Fibroblast of skin of scalp (primary cell): ENCODE results near the gene TEAD3.
A peak's percentile ranks its signal among the peaks of the same experiment; 100 is the strongest.
"Not testable (repeated sequence)": the region's sequence is repeated elsewhere in the genome, so short reads cannot be mapped to it uniquely, and the experiment has no call there.

Source experiments
- DNase-seq: peaks from one replicate; pipeline ENCODE4 v3.0.0-alpha.2; 2013

TEAD3 gene

DNA sequence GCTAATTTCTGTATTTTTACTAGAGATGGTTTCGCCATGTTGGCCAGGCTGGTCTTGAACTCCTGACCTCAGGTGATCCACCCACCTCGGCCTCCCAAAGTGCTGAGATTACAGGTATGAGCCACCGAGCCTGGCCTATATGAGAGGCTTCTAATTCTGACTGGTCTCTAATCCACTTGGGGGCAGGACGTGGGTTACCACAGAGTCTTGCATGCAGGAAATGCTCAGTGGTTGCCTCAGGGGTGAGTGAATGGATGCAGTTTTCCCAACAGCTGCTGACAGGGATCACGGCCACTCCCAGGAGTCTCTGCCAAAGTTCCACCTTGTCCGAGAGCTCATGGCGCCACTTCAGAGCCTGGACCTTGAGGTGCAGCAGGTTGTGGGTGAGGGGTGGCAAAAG is 51.2 kb downstream of the TEAD3 start:
- DNase-seq = peak; percentile 23

DNA sequence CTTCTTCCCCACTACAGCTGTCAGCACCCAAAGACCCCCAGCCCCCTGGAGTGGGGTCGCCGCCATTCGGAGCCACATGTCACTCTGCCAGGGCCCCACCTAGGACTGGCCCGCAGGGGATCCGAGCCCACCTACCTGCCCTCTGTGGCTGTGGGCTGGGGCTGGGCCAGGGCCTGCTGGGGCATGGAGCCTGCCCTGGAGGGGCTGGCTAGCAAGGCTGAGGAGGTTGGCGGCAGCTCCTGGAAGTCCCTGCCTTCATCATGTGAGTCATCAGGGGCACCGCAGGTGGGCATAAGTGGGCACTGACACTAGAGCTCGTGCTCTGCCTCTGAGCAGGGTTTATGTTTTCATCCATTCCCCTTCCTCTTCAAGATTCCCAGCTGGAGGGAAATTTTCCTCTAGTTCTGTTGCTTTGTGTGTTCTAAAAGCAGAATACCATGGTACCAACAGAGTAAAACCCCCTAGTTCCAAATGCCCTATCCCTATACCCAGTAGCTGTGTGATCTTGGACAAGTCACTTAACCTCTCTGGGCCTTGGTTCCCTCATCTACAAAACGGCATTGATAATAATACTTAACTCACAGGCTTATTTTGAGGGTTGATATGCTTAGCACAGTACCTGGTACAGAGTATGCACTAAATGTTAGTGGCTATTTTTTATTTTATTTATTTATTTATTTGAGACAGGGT is 53.4 kb downstream of the TEAD3 start:
- DNase-seq = no peak

DNA sequence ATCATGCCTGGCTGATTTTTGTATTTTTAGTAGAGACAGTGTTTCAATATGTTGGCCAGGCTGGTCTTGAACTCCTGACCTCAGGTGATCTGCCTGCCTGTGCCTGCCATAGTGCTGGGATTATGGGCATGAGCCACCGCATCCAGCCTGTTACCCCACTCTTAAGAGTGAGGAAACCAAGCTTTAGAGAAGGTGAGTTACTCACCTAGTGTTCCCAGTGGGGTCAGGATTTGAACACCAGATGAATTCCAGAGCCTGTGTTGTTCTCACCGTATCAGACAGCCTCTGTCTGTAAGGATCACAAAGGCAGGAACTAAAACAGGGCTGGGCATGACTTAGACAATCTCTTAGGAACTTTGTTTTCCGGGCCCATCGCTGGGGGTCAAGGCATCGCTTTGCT is 54.2 kb downstream of the TEAD3 start:
- no peak for DNase-seq

- no peak for DNase-seq
Measured at GRCh38 chr6:35441642-35442041, 55.2 kb downstream of the TEAD3 start.

DNA sequence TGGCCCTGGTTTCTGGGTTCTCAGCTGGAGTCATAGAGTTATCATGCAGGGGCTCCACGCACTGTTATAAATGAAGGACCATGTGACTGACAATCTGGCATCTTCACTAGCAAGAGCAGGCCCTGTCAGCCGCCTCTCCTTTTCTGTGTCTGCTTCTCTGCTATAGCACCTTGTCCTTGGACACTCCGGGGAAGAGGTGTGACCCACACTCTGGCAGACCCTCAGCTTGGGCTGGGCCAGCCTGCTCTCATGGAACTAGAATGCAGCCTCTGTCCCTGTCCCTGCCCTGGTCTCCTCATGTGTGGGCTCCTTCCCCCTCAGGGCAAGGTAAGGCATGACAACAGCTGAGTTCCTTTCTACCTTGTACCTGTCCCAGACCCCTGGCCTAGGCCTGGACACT is 55.7 kb downstream of the TEAD3 start:
- no peak for DNase-seq

DNA sequence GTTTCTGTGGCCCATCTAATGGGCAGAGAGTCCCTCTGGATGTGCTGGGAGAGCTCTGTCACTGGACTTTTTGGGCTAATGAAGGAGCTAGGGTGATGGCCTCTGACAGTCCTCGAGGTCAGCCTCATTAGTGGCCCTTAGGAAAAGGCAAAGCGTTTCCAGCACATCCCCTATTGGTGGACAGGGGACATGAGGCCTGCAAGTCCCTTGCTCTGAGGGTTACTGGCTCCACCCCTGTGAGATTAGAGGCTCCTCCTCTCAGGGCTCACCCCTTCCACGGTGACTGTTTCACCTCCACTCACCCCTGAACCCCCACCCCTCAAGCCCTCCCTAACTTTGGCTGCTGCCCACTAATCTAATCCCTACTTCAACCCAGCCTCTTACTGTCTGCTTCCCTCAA is 57.6 kb downstream of the TEAD3 start:
- DNase-seq = no peak

DNA sequence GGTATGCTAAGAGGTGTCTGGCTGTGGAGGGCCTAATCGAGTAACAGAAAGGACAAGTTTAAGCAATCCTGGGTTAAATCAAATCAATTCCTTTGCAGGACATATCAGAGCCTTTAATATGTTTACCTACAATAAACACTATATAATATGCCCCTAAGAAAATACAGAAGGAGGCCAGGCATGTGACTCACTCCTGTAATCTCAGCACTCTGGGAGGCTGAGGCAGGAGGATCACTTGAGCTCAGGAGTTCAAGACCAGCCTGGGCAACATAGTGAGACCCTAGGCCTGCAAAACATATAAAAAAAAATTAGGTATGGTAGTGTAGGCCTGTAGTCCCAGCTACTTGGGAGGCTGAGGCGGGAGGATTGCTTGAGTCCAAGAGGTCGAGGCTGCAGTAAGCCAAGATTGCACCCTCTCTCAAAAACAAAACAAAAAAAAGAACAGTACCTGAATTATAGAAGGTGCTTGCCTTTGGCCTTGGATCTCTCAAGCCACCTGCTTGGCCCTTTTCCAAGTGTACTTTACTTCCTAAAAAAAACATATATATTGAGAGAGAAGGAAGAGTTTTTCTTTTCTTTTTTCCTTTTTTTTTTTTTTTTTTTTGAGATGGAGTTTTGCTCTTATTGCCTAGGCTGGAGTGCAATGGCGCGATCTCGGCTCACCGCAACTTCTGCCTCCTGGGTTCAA is 58.4 kb downstream of the TEAD3 start:
- not testable (repeated sequence) for DNase-seq

GRCh38 chr6:35436071-35436857 is 60.6 kb downstream of the TEAD3 start:
- no peak for DNase-seq

DNA sequence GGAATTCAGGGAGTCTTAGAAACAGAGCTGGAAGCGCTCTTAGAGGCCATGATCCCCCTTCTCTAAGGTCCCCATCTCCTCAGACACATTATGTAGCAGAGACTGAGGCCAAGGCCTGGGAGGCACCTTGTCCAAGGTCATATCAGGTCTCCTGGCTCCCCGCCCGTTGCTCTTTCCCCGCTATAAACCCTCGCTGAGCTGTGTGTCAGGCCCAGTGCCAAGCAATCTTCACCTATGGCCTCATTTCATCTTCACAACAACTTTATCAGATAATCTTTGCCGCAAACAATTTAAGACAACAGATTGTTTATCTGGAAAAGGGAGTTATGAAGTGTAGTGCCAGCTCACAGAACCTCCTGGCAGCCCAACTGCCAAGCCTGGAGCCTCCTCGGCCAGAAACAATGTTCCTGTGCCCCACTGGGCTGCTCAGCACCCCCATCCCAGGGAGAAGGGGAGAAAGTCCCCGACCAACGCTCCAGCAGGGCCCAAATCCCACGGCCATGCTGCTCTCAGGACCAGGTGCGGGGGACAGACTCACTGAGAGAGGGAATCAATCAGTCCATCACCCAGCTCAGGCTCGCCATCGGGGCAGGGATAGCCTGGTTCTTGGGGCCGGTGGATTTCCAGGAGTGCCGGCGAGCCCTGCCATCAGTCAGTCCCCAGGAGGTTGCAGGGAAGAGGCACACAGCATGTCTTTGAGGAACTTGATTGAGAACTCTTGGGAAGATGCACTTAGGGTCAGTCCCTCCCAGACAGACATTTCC is 61.6 kb downstream of the TEAD3 start:
- DNase-seq = no peak

GRCh38 chr6:35432702-35433101 is 64.2 kb downstream of the TEAD3 start:
- DNase-seq = not testable (repeated sequence)

DNA sequence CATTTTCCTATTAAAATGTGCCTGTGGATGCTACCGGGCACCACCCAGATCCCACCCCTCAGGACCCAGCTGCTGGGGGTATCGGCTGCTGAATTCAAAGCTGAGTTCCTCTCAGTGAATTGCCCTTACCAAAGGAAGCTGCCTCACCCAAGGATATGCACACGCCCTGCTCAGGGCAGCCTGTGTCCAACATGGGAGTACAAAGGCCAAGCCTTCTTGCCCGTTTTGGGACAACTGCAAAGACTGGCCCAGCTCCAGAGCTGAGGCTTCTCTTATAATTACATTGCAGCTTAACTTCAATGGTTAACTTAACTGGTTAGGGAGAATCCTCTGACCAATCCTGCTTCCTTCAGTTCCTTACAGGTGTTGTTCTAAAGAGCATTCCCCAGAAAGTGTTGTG is 64.6 kb downstream of the TEAD3 start:
- no peak for DNase-seq

GRCh38 chr6:35429463-35429862 is 67.4 kb downstream of the TEAD3 start:
- DNase-seq = no peak

- no peak for DNase-seq
Measured at GRCh38 chr6:35428421-35429149, 68.3 kb downstream of the TEAD3 start.

GRCh38 chr6:35427851-35428321 is 69.0 kb downstream of the TEAD3 start:
- DNase-seq = peak; percentile 90

DNA sequence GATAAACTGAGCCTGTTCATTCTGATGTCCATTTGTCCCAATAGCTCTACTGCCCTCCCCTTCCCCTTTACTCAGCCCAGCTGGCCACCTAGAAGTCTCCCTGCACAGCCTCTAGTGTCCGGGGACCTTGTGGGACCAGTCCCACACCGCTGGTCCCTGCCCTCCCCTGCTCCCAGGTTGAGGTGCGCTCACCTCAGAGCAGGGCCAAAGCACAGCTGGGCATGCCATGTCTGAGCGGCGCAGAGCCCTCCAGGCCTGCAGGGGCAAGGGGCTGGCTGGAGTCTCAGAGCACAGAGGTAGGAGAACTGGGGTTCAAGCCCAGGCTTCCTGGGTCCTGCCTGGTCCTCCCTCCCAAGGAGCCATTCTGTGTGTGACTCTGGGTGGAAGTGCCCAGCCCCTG is 69.4 kb downstream of the TEAD3 start:
- DNase-seq = no peak

DNA sequence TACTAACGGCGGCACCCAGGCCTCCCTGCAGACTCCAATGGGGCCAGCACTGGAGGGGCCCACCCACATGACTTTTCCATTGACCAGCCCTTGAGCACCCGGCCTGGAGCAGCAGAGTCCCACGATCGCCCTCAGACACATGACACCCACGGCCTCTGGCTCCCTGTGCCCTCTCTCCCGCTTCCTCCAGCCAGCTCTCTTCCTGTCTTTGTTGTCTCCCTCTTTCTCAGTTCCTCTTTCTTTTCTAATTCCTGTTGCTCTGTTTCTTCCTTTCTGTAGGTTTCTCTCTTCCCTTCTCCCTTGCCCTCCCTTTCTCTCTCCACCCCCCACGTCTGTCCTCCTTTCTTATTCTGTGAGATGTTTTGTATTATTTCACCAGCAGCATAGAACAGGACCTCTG is 70.8 kb downstream of the TEAD3 start:
- DNase-seq = no peak

DNA sequence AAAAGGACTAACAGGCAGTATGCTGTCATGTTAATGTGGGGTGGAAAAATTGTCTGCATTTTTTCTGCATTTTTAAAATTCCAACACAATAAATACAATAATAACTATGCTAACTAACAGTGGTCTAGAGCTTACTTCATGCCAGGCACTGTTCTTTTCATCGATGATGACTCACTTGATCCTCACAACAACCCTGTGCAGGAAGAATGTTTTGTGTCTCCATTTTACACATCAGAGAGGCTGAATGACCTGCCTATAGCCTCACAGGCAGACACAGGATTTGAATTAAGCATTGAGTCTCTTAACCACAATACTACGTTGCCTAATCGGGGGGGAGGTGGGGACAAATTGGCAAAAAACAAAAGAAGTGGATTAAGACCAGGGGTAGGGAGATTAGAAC is 71.6 kb downstream of the TEAD3 start:
- DNase-seq = peak; percentile 95
